CD4-positive, alpha-beta T cell treated with Interleukin-4 for 1 hour (primary cell): Measurements from ENCODE around the gene TMEM258.

Experiments used
- DNase-seq, 2 donors: peaks; one replicate each; pipeline ENCODE4 v3.0.0-alpha.2; 2020 to 2022

The TMEM258 gene

DNA sequence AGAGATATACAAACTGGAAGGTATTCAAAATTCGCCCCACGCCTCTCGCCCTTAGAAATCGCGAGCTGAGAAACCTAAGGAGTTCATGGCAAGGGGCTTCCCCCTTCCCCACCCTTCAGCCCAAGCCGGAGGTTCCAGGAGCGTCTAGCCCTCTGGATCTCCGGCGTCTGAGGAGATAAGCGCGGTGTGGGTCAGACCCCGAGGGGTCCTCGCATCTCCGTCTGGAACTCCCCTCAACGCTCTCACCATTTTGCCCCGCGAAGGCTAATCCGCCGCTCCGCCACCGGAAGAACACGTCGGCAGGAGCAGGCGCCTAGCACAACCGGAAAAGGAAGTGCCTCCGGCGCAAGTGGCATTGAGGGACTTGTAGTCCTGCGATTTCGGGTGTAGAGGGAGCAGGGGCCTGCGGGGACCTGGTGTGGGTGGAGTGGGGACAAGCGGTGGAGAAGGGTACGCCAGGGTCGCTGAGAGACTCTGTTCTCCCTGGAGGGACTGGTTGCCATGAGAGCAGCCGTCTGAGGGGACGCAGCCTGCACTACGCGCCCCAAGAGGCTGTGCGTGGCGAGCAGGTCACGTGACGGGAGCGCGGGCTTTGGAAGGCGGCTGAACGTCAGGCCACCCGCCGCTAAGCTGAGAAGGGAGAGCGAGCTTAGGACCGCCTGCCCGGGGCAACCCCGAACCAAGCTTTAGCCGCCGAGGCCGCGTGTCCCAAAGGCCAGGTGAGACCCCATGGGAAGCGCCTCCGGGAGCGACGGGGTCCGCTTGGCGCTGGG is at the start of gene TMEM258, which contains the start of gene FEN1:
Gene TMEM258 (minus strand): TSS at position 290 of the 773 bp plus-strand sequence. CDS start 41 bp downstream, at position 249.
Gene FEN1 (plus strand): TSS at position 602 of the 773 bp plus-strand sequence. CDS start 2,451 bp downstream, outside the sequence.
- DNase-seq, result peak; percentile 90

DNA sequence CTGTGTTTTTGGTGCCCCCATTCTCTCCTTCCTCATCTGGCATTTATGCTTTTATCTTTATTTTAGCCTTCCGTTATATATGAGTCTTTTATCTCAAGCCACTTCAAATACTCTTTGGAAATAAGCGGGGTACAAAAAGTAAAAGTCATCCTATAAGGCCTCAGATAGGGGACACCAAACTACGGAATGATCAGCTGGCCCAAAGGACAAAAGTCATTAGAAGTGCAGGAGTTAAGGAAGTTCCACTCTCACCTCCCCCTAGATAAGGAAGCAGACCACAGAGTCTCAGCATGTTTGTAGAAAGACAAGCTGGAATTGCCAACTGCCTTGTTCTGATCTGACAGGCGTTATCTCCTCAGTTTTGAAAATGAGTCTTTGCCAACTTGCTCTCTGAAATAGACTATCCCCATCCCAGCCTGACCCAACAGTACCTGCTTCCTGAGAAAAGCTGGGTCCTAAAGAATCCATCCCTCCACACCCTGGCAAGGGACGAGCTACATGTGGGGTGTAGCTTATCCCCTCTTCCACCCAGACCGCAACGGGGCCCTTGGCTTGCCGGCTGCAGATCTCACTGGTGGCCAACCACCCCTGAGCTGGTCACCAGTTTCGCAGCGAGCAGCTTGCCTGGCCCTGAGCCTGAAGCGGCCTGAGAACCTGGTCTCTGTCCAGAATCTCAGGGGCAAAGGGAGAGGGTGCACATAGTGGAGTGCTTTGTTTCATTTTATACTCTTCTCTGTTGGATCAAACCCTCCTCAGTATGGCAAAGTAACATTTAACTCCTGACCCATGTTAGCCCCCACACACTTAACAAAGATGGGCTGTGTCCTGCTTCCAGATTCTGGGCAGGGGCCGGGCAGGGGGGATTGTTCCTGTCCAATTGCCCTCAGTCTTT is 49.5 kb upstream of the TMEM258 start:
- no peak for DNase-seq

DNA sequence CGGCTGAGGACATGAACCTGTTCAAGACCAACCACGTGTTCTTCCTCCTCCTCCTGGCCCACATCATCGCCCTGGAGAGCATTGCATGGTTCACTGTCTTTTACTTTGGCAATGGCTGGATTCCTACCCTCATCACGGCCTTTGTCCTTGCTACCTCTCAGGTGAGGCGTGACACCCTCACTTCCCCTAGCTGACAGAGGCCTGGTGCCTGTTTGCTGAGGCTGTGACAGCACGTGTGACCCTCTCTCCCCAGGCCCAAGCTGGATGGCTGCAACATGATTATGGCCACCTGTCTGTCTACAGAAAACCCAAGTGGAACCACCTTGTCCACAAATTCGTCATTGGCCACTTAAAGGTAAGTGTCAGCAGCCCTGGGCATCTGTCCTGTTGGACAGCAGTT is 48.0 kb upstream of the TMEM258 start:
- no peak for DNase-seq

DNA sequence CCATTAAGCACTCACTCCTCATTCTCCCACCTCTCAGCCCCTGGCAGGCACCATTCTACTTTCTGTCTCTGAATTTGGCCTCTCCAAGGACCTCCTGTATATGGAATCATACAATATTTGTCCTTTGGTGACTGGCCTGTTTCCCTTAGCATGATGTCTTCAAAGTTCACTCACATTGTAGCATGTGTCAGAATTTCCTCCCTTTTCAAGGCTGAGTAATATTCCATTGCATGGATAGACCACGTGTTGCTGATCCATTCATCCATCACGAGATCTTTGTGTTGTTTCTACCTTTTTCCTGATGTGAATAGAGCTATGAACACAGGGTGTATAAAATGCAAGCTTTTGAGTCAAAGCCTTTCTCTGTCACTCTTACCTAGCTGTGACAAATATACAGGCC is 47.3 kb upstream of the TMEM258 start:
- DNase-seq, result no peak

DNA sequence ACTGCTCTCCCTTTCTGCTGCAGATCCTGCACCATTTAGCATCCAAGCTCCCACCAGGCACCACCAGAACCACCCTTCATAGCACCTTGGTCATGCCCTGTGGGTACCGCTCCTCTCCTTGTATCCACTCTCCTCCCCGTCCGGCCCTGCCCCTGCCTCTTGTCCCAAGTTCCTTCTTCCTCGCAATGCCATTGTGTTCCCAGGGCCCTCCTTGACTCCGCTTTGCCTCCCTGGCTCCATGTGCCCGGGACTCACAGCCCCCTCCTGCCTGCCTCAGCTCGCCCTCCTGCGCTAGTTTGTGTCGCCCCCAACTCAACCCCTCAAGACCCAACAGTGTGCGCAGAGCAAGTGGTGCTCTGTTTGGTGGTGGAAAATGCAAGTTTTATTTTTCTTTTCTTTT is 46.5 kb upstream of the TMEM258 start:
- no peak for DNase-seq

DNA sequence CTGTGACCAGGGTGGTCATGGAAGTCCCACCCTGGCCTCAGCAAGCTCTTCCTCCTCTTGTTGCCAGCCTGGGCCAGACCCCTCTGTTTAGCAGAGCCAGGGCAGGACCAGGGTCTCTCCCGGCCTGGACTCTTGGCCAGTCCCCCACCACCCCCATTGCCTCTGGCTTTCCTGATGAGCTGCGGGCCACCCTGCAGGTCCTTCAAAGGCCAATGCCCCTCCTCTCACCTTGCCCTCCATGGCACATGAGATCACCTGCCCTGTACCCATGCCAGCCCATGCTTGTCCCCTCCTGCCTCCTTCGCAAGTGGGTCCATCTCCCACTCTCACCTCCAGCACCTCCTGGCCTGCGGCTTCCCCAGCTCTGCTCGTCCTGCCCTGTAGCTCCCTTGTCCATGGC is 46.1 kb upstream of the TMEM258 start:
- no peak for DNase-seq

DNA sequence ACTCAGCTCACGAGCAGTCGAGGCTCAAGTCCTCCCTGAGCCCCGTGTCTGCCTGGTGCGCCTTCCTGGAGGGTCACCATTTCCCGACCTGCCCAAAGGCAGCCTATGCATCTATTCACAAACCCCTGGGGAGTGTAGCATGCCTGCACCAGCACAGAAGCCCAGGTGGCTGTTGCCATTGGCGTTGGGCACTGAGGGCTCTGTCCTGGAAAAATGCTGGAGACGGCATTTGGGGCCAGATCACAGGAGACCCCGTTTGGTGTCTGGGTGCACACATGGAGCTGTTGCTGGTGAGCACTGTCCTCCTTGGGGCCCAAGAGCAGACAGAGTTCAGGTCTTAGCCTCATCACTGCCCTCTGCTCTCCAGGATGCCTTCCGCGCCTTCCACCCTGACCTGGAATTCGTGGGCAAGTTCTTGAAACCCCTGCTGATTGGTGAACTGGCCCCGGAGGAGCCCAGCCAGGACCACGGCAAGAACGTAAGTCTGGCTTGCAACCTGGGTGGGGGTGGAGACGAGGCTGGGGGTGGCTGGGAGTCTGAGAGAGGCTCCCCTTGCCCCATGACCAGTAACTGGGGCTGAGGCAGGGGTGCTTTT is 45.1 kb upstream of the TMEM258 start:
- DNase-seq, result no peak

DNA sequence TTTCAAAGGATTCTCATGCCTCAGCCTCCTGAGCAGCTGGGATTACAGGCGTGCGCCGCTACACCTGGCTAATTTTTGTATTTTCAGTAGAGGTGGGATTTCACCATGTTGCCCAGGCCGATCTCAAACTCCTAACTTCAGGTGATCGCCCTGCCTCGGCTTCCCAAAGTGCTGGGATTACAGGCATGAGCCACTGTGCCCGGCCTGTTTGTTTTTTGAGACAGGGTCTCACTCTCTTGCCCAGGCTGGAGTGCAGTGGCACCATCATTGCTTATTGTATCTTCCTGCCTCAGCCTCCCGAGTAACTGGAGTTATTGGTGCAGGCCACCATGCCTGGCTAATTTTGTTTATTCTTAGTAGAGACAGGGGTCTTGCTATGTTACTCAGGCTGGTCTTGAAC is 43.8 kb upstream of the TMEM258 start:
- DNase-seq, result no peak

DNA sequence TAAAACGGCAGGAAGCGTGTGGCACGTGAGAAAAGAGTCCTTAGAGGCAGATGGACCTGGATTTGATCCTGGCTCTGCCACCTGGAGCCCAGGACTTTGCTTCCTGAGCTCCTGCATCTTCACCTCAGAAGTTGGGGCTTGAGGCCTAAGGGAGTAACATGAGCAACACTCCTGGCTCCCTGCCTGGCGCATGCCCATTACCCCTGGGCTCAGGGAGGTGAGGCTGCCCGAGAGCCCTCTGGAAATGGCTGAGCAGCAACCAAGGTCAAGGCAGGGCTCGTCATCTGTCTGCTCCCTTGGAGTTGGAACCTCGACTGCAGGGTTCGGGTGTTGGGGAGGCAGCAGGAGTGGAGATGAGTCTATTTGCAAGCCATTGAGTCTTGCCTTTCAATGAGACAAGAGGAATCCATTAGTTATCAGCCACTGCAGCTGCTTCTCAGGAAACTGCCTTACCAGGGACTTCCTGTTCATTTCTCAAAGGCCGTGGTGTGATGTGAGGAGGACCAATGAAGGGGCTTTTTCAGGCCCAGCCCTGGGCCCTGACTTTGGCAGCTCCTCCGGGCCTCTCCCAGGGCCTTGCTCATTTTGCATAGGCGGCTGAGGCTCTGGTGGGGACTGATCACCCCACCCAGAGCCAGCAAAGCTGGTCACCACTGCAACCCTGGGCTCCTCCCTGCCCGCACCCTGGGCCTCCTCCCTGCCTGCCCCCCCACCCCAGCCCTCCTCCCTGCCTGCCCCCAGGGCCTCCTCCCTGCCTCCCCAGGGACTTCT is 42.1 kb upstream of the TMEM258 start:
- peak; percentile 69 to 70 for DNase-seq

DNA sequence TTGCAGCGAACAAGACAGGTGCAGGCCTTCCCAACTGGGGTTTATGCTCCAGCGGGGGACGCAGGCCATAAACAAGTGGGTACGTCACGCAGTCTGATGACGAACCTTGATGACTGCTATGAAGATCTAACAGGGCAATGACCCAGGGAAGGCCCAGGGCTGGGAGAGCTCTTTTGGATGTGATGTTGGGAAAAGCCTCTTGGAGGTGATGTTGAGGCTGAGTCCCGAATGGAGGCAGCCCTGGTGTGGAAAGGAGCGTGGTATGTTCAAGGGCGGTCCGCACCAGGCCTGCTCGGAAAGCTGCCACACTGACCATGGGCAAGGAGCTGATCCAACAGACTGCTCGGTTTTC is 41.5 kb upstream of the TMEM258 start:
- DNase-seq, result no peak

DNA sequence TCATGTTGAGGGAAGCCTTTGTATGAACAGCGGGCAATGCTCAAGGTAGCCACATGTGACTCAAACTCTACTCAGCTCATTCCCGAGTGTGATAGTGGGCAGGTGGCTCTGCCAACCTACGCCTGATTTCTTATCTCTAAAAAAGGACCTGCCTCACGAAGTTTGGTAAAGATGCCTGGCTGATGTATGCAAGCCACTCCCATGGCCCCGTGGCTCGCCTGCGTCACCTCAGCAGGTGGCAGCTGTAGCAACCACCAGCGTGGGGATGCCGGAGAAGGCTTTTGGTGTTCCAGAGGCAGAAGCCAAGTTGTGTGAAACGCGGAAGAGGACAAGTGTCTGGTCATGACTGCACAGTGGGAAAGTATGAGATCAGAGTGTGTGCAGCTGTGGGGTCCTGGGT is 41.1 kb upstream of the TMEM258 start:
- peak in 1 of 2 donors; percentile 29 for DNase-seq

DNA sequence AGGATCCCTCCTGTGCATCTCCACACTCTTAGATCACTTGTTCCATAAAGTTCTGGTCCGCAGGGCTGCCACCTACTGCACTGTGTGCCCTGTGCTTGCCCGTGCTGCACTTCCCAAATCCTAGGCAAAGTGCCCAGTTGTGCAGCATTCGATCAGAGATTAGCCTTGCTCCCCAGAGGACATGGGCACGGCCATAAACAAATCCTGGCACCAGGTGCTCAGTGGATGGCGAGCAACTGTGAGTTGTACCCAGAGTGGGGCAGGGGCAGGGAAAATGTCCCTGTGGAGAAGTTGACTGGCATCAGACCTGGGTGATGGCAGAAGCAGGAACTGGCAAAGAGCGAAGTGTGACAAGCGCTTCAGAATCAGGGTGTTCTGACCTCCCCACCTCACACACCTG is 40.4 kb upstream of the TMEM258 start:
- DNase-seq, result no peak

DNA sequence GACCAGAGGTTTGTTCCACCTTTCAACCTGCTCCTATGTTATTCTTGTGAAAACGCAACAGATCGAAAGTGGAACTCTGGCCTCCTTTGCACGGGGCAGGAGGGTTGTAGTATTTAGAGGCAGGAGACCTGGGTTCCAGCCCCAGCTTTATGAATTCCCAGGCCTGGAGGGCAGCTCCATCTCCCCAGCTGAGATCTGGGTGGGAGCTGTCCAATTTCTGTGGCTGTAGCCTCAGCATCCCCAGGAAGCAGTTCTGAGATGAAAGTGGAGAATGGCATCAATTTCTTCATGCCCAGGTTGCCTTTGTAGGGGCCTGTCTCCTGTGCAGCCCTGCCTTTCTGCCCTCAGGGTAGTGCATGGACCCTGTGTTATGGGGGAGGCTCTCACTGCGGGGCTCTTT is 39.8 kb upstream of the TMEM258 start:
- no peak for DNase-seq

DNA sequence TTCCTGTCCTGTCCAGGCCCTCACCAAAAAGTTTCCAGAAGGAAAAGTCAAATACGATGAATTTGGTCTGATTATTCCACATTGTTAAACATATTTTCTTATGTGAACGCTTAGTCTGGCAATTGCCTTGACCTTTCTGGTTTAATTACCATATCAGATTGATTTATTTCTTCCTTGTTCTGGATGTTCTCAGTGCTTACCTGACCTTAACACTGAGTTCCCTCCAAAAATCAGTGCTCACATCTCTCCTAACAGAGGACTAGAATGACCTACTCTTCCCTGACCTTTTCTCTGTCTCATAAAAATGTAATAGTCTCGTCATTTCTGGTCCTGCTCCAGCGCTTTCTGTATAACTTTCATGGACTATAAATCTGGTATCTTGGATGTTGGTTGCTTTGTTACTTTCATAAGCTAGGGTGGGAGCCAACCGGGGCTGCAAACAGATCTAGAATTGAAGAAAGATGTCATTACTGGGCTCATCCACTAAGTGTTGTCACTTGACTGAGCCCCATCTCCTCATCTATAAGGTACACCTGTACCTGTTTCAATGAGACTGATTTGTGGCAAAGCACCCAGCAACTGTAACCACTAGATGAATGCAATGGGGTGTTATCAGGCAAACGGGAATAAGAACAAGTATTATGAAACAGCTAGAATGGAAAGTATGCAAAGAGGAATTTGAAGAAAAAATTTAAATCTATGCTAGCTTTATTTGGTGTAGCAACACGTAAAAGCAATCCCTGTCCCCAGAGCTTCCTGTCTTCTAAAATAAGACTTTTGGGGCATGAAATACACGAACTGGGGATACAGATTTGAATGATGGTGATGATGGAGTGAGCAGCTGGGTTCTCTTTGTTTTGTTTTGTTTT is 38.1 kb upstream of the TMEM258 start:
- no peak for DNase-seq

DNA sequence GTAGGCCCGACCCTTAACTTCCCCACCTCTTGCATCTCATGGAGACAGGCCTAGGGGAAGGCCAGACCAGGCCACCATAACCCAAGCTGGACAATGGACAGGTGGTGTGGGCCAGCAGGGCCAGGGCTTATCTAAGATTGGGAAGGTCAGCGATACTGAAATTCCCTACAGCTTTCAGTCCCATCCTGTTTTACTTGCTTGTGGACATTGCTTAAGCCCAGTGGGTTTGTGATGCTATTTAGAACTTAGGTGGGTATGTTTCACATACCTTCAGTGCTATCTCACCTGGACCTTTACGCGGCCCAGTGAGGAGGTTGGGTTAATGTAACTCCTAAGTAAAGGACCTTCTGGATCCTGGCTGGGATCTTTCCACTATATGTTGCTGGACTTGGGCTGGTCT is 37.4 kb upstream of the TMEM258 start:
- no peak for DNase-seq

DNA sequence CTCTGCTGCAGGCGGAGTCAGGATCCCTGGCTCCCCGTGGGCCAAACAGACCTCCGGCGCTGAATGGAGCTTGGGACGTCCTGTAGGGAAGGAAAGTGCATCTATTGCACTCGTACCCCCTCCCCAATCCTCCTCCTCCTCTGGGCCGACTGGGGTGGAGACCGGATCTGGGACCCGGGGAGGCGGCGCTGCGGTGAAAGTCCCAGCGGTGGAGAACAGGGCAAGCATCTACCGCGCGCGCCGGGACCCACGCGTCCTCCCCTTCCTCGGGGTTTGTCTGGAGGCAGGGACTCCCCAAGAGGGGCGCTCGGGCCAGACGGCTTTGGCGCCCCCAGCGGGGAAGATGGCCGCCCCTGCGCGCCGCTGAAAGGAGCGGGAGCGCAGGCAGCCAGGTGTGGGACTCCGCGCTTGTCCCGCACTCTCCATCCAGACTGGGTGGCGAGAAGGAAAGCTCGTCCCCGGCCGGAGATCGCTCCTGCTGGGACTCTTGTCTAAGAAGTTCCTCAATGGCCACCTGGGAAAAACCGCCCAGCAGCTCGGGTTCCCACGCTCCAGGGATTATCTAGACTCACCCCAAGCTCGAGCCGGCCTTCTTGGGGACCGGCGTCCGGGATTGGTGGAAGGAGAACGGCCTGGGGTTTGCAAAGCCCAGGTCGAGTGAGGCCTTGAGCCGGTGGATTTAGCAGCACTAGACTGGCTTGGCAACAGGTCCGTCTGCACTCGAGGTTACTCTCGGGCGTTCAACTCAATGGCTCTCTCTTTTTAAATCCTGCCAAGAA is 36.4 kb upstream of the TMEM258 start:
- peak; percentile 15 for DNase-seq

DNA sequence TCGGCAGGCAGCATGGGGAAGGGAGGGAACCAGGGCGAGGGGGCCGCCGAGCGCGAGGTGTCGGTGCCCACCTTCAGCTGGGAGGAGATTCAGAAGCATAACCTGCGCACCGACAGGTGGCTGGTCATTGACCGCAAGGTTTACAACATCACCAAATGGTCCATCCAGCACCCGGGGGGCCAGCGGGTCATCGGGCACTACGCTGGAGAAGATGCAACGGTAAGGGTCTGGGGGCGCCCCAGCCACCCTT is 35.9 kb upstream of the TMEM258 start:
- DNase-seq, result no peak

DNA sequence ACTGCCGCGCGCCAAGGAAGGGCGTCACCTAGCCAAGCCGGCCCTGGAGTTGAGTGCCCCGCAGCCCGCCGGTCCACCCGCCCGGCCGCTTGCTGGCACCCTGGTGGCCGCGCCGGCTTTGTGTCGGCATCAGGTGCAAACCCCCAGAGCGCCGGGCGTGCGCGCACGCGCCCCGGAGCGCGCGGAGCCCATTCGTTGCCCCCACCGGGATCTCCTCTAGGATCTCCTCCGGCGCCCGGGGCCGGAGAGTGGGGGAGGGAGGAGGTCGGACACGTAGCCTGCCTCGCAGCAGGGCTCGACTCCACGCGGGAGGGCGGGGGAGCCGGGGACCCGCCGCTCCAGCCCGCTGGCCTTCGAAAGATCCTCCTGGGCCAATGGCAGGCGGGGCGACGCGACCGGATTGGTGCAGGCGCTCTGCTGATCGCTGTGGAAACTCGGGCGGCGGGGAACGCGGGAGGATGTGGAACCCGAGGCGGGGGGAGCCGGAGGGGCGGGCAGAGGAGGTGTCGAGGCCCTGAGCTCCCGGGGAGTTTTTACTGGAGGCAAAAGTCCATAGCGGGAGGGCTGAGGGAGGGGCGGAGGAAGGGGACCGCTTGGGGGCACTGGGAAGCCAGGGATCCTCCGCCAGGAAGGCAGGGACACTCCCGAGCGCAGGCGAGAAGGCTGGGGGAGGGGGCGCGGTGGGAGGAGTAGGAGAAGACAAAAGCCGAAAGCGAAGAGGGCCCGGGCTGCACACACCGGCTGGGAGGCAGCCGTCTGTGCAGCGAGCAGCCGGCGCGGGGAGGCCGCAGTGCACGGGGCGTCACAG is 35.4 kb upstream of the TMEM258 start, which contains the start of gene FADS2:
Gene FADS2 (plus strand): TSS at position 730 of the 808 bp plus-strand sequence. CDS start 91 bp downstream, outside the sequence.
- peak; percentile 63 to 64 for DNase-seq

DNA sequence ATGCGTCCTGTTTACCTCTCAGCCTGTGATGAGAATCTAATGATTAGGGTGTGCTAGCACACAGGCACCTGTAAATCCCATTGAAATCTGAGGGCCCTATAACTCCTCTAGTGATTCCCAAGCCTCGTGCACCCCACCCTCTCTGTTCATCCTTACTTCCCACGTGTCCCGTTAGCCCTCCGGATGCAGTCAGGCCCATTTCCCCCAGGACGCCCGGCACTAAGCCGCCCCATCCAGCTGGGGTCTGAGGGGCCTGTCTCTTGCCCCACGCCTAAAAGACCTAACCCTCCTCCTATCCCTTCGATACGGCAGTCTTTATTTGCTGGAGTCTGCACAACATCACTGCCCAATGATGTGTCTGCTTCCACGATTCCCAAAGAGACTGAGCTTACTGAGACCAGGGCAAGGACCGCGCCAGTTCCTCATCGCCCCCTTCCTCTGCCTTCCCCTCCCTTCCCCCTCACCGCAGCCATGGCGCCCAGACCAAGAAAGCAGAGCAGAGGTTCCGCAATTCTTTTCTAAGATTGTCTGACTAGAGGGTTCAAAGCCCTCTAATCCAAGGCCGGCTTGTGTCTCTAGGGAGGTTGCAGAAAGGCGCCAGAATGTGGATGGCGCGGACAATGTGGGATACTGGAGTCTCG is 34.7 kb upstream of the TMEM258 start:
- peak; percentile 5 to 36 for DNase-seq

DNA sequence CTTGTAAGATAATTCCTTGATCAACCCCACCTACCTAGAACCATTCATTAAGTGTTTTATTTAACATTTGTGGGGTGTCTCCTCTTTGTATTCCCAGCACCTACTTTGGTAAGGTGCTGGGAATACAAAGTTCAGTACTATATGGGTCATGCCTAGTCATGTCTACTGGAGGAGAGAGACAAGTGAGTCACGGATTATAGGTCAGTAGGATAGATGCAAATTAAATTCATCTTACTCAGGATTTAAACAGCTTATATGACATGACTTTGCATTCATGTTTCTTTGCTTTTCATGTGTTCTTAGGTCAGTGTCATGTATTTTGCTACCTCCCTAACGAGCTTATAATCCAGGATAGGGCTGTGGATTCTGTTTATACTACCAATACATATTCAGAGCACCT is 27.8 kb upstream of the TMEM258 start:
- no peak for DNase-seq
